GM21825 (cell line): ENCODE data around the gene SIM1.

ENCODE experiments used
- ATAC-seq: cut with Tn5 transposase; IDR thresholded peaks from one replicate; pipeline ENCODE4 v1.9.1; 2021; ENCODE audit warnings: mild to moderate bottlenecking, moderate library complexity; ENCODE audit not compliant: unreplicated experiment

SIM1 gene

DNA sequence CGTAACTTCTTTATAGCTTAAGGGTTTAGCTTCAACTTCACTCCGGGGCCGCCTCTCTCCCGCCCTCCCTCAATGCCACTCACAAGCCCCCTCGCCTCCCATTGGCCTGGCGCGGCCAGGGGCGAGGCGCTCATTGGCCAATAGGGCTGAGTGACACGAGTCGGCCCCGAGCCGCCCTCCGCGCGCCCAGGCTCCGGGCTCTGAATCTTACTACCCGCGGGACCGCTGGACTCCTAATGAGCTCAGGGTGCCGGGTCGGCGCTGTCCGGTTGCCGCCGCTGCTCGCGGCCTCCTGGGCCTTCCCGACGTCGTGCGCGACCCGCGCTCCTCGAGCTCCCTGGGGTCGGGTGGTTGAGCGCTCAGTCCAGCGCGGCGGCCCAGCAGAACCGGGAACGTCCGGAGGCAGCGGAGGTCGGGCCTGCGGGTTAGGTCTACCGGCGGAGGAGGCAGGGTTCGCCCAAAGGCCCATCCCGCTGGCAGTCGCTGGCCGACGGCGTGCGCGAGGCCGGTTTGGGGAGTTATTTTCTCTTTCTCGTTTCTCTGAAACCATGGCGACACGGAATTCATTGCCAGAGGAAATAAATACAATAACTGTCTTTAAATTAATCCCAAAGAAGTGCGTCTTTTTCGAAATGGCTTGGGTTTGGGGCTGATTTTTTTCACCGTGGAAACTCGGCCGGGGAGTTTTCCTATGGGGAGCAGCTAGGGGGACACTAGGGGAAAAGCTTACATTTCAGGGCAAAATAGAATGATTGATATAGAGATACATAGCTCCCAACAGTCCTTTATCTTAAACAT is at the start of gene SIM1:
TSS of gene SIM1 (minus strand) at position 19 of the 798 bp plus-strand sequence. CDS start 1,453 bp downstream, outside the sequence.
- peak; percentile 64 for ATAC-seq

DNA sequence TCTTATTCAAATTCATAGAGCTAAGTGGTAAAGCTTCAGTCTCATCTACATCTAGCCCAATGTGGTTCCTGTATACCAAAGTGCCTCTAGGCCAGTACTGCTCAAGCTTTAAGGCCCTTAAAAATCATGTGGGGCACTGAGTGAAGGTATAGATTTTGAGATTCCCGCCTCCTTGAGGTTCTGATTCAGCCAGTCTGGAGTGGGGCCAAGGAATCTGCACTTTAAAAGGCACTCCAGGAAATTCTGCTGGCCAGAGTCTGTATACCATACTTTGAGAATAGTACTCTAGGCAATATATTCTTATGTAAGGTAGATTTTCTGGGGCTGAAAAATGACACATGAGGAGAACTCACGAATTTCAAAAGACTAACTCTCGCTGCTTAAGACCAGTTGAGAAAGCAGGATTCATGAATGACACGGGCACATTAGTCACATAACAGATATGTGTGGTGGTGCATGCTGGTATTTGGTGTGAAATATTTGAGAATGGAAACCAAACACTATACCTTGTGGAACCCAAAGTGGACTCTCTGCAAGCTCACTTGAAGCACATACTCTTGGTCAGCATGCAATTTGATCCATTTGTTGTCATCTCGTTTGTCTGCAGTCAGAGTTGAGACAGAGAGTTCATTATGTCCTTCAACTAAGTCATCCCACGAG is 47.6 kb upstream of the SIM1 start:
- ATAC-seq: no peak

- no peak for ATAC-seq
Measured at GRCh38 chr6:100509101-100509500, 44.4 kb upstream of the SIM1 start.

DNA sequence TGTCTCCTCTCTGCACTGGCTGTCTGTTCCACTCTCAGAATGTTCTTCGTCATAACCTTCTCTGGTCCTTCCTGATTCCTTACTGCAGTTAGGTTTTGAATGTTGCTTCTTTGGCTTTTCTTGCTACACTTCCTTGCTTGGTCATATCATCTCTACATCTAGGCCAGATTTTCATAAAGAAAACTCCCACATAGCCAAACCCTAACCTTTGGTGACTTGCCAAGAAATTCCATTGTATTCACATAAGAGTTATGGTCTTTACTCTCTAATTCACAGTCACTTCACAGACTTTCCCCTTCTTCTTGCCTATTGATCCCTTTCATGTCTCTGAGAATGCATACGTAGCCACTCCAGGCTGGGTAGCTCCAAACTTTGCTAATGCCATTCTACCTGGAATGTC is 41.9 kb upstream of the SIM1 start:
- no peak for ATAC-seq

DNA sequence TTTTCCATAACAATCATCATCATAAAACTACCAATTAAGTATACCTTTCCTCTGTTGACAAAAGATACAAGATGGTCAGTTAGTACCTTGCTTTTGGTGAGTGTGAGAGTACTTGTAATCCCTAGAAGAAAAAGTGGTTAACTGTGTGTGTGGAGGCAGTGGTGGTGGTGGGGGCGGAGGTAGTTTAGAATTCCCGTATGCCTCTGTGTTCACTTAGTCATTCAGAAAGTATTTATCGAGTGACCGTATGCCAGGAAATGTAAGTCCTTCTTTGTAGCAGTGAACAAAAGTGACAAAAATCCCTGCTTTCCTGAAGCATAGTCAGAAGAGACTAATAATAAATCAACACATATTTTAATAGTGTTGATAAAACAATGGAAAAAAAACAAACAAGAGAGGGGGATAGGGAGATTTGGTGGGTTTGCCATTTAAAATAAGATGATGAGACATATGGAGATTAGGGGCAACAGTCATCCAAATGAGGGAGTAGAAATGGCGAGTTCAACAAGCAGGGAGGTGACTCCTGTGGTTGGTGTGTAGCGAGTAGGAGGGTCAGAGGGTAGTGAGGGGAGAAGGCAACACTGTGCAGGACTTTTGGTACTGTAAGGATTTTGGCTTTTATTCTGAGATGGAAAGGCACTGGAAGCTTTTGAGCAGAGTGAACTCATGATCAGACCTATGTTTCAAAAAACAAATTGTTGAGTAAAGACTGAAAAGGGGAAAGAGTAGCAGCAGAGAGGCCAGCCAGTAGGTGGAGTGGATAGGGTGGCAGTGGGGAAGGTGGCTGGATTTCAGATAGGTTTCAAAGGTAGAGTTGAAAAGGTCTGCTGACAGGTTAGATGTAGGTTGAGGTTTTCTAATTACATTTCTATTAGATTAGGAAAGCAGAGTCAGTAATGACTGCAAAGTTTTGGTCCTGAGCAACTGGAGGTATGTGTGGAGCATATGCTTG is 40.3 kb upstream of the SIM1 start:
- no peak for ATAC-seq

GRCh38 chr6:100503043-100503705 is 38.5 kb upstream of the SIM1 start:
- no peak for ATAC-seq

- no peak for ATAC-seq
Measured at GRCh38 chr6:100493206-100493888, 28.6 kb upstream of the SIM1 start.

GRCh38 chr6:100491952-100492670 is 27.4 kb upstream of the SIM1 start:
- no peak for ATAC-seq

DNA sequence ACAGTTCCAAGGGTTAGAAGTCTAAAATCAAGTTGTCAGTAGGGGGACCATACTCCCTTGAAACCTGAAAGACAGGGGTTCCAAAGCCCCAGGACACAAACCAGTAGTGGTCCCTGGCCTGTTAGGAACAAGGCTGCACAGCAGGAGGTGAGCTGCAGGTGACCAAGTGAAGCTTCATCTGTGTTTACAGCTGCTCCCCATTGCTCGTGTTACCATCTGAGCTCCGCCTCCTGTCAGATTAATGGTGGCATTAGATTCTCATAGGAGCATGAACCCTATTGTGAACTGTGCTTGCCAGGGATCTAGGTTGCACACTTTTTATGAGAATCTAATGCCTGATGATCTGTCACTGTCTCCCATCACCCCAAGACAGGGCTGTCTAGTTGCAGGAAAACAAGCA is 25.3 kb upstream of the SIM1 start:
- no peak for ATAC-seq

DNA sequence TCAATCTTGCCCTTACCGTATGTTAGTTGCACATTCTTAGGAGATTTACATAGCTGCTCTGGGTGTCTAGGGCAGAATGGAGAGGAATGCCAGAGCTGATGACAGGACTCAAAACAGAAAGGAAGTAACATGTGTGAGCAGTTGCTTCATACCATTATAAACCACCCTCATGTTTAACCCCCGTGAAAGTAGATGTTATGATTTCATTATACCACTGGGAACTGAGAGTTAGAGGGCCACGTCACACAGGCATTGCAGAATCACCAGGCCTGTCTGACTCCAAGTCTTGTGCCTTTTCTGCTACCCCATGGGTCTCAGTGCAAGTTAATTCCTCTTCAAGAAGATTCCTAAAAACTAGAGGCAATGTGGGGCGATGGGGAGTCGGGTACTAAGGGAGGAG is 23.5 kb upstream of the SIM1 start:
- no peak for ATAC-seq

GRCh38 chr6:100487638-100488037 is 22.9 kb upstream of the SIM1 start:
- ATAC-seq: no peak

GRCh38 chr6:100485268-100485667 is 20.5 kb upstream of the SIM1 start:
- no peak for ATAC-seq

DNA sequence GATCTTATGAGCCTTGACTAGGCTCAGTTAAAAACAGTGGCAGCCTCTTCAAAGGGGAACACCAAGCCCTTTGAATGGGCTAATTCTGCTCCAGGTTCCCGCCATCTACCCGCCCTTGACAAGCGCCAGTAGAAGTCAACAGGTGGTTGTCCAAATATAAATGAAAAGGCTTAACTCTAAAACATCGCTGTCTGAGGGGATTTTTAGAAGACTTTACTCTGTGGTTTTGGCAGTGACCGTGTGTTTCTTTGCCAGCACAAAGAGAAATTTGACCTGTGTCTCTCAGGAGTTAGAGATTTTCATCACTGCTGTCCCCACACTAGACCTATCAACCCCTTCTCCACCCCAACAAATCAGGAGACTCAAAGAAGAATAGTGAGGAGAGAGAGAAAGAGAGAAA is 19.8 kb upstream of the SIM1 start:
- ATAC-seq: no peak

GRCh38 chr6:100482698-100483097 is 18.0 kb upstream of the SIM1 start:
- ATAC-seq: no peak

- ATAC-seq: peak; percentile 51
Measured at GRCh38 chr6:100479179-100480035, 14.7 kb upstream of the SIM1 start.

GRCh38 chr6:100475554-100476320 is 11.0 kb upstream of the SIM1 start:
- ATAC-seq: peak; percentile 69

- ATAC-seq: no peak
Measured at GRCh38 chr6:100473182-100473581, 8.5 kb upstream of the SIM1 start.

- ATAC-seq: peak; percentile 89
Measured at GRCh38 chr6:100472674-100473073, 8.0 kb upstream of the SIM1 start.
